NCI-H69 (cell line): ENCODE measurements around the gene PCSK2.

Source experiments
- DNase-seq: peaks from one replicate; lab custom pipeline; 2025; lab: John Stamatoyannopoulos, UW

The PCSK2 gene

GRCh38 chr20:17481661-17482060, 254.8 kb downstream of the PCSK2 start:
- DNase-seq: no peak

- no peak for DNase-seq
These were observed 255.7 kb downstream of the PCSK2 start for GRCh38 chr20:17482536-17482935.

- DNase-seq: no peak
These were observed 258.2 kb downstream of the PCSK2 start for GRCh38 chr20:17485017-17485416.

GRCh38 chr20:17488916-17489600, 262.2 kb downstream of the PCSK2 start:
- no peak for DNase-seq

- no peak for DNase-seq
These were observed 263.7 kb downstream of the PCSK2 start for GRCh38 chr20:17490501-17490900.

- no peak for DNase-seq
These were observed 264.2 kb downstream of the PCSK2 start for GRCh38 chr20:17491041-17491440.

- DNase-seq: no peak
These were observed 264.6 kb downstream of the PCSK2 start for GRCh38 chr20:17491488-17491887.

GRCh38 chr20:17493173-17493572, 266.3 kb downstream of the PCSK2 start:
- no peak for DNase-seq

- no peak for DNase-seq
These were observed 267.4 kb downstream of the PCSK2 start for GRCh38 chr20:17494201-17494600.

- no peak for DNase-seq
These were observed 269.0 kb downstream of the PCSK2 start for GRCh38 chr20:17495826-17496225.

GRCh38 chr20:17497821-17498580, 271.2 kb downstream of the PCSK2 start:
- DNase-seq: peak; percentile 21

GRCh38 chr20:17498641-17499040, 271.8 kb downstream of the PCSK2 start:
- DNase-seq: no peak

GRCh38 chr20:17499041-17499440, 272.2 kb downstream of the PCSK2 start:
- no peak for DNase-seq

GRCh38 chr20:17500271-17500670, 273.4 kb downstream of the PCSK2 start:
- DNase-seq: no peak

- DNase-seq: no peak
These were observed 274.0 kb downstream of the PCSK2 start for GRCh38 chr20:17500826-17501225.

GRCh38 chr20:17501701-17502100, 274.9 kb downstream of the PCSK2 start:
- no peak for DNase-seq

- DNase-seq: no peak
These were observed 275.3 kb downstream of the PCSK2 start for GRCh38 chr20:17502105-17502504.

GRCh38 chr20:17503301-17504065, 276.6 kb downstream of the PCSK2 start:
- DNase-seq: no peak

GRCh38 chr20:17504066-17504897, 277.4 kb downstream of the PCSK2 start:
- DNase-seq: no peak

GRCh38 chr20:17504898-17505635, 278.2 kb downstream of the PCSK2 start:
- DNase-seq: peak; percentile 70
